VCaP (cell line): ENCODE results near the gene RABEP2.

Experiments
- H3K27ac ChIP-seq: fragments of 450-650 bp; 2 replicates; pipeline ENCODE4 v1.5.1; 2017
- CTCF ChIP-seq: fragments of 450-650 bp; conservative IDR thresholded peaks from 2 replicates; pipeline ENCODE4 v1.5.1; 2017; ENCODE audit warnings: mild to moderate bottlenecking, moderate library complexity

RABEP2 gene

DNA sequence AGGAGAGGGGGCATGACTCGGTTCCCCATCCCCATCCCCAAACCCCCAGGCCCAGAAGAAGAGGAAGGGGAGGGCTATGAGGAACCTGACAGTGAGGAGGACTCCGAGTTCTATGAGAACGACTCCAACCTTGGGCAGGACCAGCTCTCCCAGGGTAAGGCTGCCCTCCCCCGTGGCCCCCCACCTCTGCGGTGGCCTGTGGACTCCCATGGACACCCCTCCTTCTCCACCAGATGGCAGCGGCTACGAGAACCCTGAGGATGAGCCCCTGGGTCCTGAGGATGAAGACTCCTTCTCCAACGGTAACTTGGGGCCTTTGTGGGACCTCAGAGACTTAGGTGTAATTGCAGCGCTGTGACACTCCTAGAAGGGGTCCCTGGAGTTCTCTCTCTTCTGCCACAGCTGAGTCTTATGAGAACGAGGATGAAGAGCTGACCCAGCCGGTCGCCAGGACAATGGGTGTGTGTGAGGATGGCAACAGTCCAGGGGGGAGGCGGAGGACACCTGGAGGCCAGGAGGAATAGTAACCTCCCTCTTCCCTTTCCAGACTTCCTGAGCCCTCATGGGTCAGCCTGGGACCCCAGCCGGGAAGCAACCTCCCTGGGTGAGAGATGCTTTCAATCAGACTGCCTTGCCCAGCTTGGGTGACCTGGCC, 12.3 kb upstream of the RABEP2 start:
- no peak for TF ChIP-seq CTCF

GRCh38 chr16:28936784-28937155, 11.7 kb upstream of the RABEP2 start:
- TF ChIP-seq CTCF = no peak
- no peak overlapping the region for H3K27ac ChIP-seq

More for the DNA sequence above, 12.3 kb upstream of the RABEP2 start:
- H3K27ac ChIP-seq = no peak overlapping the region

DNA sequence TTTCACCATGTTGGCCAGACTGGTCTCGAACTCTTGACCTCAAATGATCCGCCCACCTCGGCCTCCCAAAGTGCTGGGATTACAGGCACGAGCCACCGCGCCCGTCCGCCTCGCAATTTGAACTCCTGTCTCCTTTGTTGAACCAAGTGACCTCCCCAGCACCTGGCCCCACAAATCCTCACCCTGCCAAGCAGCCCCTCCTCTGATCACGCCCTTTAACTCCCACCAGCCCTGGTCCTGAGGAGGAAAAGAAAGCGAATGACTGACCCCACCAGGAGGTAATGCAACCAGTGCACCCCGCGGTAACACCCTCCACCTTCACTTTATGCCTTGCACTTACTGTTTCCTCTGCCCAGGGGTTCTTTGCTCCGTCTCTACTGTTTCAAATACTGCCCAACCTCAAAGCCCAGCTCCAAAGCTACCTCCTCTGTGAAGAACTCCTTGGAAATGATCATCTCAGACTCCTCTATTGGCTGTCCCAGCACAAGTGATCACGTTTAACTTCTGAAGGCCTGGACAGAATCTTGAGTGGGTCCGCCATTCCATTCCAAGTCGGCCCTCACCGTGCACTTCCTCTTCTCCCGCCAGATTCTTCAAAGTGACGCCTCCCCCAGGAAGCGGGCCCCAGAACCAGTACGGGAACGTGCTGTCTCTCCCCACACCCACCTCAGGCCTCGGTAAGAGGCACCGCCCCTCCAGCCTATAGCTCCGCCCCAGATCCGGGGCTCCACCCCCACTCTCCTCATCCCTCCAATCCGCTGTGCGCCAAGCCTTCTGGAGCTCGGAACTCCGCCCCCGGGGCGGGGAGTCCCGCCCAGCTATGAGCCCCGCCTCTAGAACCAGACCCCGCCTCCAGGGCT, 11.1 kb upstream of the RABEP2 start:
- H3K27ac ChIP-seq = no peak overlapping the region

GRCh38 chr16:28935346-28935745, 10.3 kb upstream of the RABEP2 start:
- TF ChIP-seq CTCF = no peak

More for the DNA sequence above, 11.1 kb upstream of the RABEP2 start:
- TF ChIP-seq CTCF = no peak

GRCh38 chr16:28933171-28933570, 8.1 kb upstream of the RABEP2 start:
- H3K27ac ChIP-seq = no peak overlapping the region
- no peak for TF ChIP-seq CTCF

More at GRCh38 chr16:28935346-28935745, 10.3 kb upstream of the RABEP2 start:
- H3K27ac ChIP-seq = no peak overlapping the region

DNA sequence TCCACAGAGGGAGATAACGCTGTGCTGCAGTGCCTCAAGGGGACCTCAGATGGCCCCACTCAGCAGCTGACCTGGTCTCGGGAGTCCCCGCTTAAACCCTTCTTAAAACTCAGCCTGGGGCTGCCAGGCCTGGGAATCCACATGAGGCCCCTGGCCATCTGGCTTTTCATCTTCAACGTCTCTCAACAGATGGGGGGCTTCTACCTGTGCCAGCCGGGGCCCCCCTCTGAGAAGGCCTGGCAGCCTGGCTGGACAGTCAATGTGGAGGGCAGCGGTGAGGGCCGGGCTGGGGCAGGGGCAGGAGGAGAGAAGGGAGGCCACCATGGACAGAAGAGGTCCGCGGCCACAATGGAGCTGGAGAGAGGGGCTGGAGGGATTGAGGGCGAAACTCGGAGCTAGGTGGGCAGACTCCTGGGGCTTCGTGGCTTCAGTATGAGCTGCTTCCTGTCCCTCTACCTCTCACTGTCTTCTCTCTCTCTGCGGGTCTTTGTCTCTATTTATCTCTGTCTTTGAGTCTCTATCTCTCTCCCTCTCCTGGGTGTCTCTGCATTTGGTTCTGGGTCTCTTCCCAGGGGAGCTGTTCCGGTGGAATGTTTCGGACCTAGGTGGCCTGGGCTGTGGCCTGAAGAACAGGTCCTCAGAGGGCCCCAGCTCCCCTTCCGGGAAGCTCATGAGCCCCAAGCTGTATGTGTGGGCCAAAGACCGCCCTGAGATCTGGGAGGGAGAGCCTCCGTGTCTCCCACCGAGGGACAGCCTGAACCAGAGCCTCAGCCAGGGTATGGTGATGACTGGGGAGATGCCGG, 7.5 kb upstream of the RABEP2 start:
- no peak for TF ChIP-seq CTCF
- no peak overlapping the region for H3K27ac ChIP-seq

DNA sequence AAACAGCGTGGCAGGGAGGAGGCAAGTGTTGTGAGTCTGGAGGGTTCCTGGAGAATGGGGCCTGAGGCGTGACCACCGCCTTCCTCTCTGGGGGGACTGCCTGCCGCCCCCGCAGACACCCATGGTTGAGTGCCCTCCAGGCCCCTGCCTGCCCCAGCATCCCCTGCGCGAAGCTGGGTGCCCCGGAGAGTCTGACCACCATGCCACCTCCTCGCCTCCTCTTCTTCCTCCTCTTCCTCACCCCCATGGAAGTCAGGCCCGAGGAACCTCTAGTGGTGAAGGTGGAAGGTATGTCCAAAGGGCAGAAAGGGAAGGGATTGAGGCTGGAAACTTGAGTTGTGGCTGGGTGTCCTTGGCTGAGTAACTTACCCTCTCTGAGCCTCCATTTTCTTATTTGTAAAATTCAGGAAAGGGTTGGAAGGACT, 6.8 kb upstream of the RABEP2 start, which contains the start of gene CD19:
CD19 (plus strand) TSS at position 171 of the 425 bp plus-strand sequence; CDS start at position 201, 30 bp downstream.
- no peak within 1 kb of the TSS for H3K27ac ChIP-seq
- TF ChIP-seq CTCF = no peak
